ENCODE measurements around the gene CELF2. TPM values are rescaled to one million over a fixed set of nuclear protein-coding genes. Genes with fewer than 3 reads are reported as not detected.

Gene CELF2
- total and polyA plus RNA-seq, 2 donors from 2014 or later = 1.7 to 39.2 TPM

DNA sequence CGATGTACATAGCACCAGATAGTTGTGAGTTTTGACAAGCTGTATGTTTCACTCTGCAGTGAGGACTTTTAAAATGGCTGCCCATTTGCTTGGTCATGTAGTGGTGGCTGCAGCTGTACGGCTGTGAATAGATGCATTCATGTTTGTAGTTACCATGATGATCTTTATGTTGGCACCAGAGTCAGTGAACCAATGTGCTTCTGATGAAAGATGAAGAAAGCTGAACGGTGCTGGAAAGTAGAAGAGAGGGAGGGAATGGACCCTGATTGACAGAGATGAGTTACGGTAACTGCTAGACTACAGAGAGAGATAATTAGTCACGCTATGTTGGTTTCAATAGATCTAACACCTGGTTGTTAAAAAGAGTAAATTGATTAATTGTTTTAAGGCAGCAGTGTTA, 256.8 kb downstream of the CELF2 start:
- TF ChIP-seq, protein P1, sequence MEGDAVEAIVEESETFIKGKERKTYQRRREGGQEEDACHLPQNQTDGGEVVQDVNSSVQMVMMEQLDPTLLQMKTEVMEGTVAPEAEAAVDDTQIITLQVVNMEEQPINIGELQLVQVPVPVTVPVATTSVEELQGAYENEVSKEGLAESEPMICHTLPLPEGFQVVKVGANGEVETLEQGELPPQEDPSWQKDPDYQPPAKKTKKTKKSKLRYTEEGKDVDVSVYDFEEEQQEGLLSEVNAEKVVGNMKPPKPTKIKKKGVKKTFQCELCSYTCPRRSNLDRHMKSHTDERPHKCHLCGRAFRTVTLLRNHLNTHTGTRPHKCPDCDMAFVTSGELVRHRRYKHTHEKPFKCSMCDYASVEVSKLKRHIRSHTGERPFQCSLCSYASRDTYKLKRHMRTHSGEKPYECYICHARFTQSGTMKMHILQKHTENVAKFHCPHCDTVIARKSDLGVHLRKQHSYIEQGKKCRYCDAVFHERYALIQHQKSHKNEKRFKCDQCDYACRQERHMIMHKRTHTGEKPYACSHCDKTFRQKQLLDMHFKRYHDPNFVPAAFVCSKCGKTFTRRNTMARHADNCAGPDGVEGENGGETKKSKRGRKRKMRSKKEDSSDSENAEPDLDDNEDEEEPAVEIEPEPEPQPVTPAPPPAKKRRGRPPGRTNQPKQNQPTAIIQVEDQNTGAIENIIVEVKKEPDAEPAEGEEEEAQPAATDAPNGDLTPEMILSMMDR (IDR thresholded peaks at IDR 0.05; ENCODE audit: borderline replicate concordance, extremely low read depth, insufficient read depth) = no peak
- no peak for FAIRE-seq
- peak in 2 of 5 donors; percentile 22 to 30 for DNase-seq
- Histone ChIP-seq H3K36me3 (ENCODE audit: control insufficient read depth in 2 of 3, insufficient read depth in 3 of 3, low read length in 3 of 3) (no peaks in the 10 kb centered on the region), H3K27me3 (ENCODE audit: control insufficient read depth, insufficient read depth, low read length) (peaks cover 5% of the 10 kb centered on the region), H3K27ac (ENCODE audit: low read depth in 2 of 2, low read length in 2 of 2) (no peak overlapping the region), H3K9me3 (ENCODE audit: control insufficient read depth in 2 of 3, insufficient read depth in 1 of 3, low read length in 3 of 3) (no peaks in the 10 kb centered on the region), H3K4me1 (ENCODE audit: control insufficient read depth in 2 of 3, insufficient read depth in 2 of 3, low read depth in 1 of 3, low read length in 3 of 3) (no peaks in the 10 kb centered on the region), H3K9ac (ENCODE audit: low read length in 3 of 3) (no peak overlapping the region), H3K4me3 (ENCODE audit: low read length in 3 of 3) (no peak overlapping the region)
- intact Hi-C loops (cut with DNase I) = no loop called here

DNA sequence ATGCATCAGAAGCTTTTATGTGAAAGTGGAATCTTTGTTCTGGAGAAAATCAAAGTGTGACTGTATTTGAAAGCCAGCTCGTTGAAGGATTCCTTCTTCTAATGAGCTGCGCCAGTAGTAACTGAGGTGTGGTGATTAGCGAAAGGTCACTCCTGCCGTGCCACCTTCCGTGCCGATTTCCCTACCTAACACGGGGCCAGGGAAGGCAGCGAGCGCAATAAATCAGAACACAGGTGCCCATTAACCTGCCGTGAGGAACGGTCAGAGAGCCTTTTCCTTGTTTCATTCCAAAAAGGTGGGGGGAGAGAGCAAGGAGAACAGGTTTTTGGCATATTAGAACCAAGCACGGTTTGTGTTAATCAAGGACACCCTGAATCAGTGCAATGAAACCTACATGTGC, 258.0 kb downstream of the CELF2 start:
- no peak overlapping the region for H3K4me3 ChIP-seq (ENCODE audit: low read length in 3 of 3)
- DNase-seq (peak in 3 of 5 donors; percentile 47 to 57 (median 50)), FAIRE-seq (no peak)
- H3K4me1 ChIP-seq (ENCODE audit: control insufficient read depth in 2 of 3, insufficient read depth in 2 of 3, low read depth in 1 of 3, low read length in 3 of 3) = no peaks in the 10 kb centered on the region
- intact Hi-C loops (cut with DNase I) = no loop called here
- no peak overlapping the region for H3K27ac ChIP-seq (ENCODE audit: low read depth in 2 of 2, low read length in 2 of 2)
- H3K27me3 ChIP-seq (ENCODE audit: control insufficient read depth, insufficient read depth, low read length) = no peaks in the 10 kb centered on the region
- TF ChIP-seq, protein P1 (IDR thresholded peaks at IDR 0.05; ENCODE audit: borderline replicate concordance, extremely low read depth, insufficient read depth) = no peak
- H3K9me3 ChIP-seq (ENCODE audit: control insufficient read depth in 2 of 3, insufficient read depth in 1 of 3, low read length in 3 of 3) = no peaks in the 10 kb centered on the region
- H3K9ac ChIP-seq (ENCODE audit: low read length in 3 of 3) = no peak overlapping the region
- no peaks in the 10 kb centered on the region for H3K36me3 ChIP-seq (ENCODE audit: control insufficient read depth in 2 of 3, insufficient read depth in 3 of 3, low read length in 3 of 3)

DNA sequence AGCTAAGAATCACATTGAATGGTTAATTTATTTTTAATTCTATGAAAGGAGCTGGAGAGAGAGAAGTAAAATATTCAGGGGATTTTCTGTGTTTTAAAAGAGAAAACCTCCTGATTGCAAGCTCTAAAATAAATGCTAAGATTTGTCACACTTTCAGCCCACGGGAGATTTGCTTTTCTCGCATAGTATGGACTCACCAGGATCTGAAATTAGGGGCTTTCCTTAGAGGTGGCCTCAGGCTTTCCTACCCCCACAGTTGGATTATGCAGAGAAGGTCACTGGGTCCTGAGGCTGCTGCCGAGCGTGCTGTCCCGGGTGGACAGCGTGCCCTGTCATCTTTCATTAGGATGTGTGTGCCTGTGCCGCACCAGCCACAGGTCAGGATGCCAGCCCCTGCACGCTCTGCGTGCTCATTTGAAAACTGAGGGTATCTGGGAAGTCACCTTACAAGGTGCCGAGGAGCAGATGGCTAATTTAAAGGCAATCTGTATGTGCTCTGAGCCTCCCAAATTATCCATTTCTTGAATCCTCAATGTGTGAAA, 258.8 kb downstream of the CELF2 start:
- H3K27ac ChIP-seq (ENCODE audit: low read depth in 2 of 2, low read length in 2 of 2) = no peak overlapping the region
- DNase-seq (no peak), FAIRE-seq (no peak)
- H3K36me3 ChIP-seq (ENCODE audit: control insufficient read depth in 2 of 3, insufficient read depth in 3 of 3, low read length in 3 of 3) = no peaks in the 10 kb centered on the region
- H3K27me3 ChIP-seq (ENCODE audit: control insufficient read depth, insufficient read depth, low read length) = no peaks in the 10 kb centered on the region
- intact Hi-C loops (cut with DNase I) = no loop called here
- H3K9me3 ChIP-seq (ENCODE audit: control insufficient read depth in 2 of 3, insufficient read depth in 1 of 3, low read length in 3 of 3) = no peaks in the 10 kb centered on the region
- H3K9ac ChIP-seq (ENCODE audit: low read length in 3 of 3) = no peak overlapping the region
- TF ChIP-seq, protein P1 (IDR thresholded peaks at IDR 0.05; ENCODE audit: borderline replicate concordance, extremely low read depth, insufficient read depth) = no peak
- H3K4me3 ChIP-seq (ENCODE audit: low read length in 3 of 3) = no peak overlapping the region
- H3K4me1 ChIP-seq (ENCODE audit: control insufficient read depth in 2 of 3, insufficient read depth in 2 of 3, low read depth in 1 of 3, low read length in 3 of 3) = no peaks in the 10 kb centered on the region

DNA sequence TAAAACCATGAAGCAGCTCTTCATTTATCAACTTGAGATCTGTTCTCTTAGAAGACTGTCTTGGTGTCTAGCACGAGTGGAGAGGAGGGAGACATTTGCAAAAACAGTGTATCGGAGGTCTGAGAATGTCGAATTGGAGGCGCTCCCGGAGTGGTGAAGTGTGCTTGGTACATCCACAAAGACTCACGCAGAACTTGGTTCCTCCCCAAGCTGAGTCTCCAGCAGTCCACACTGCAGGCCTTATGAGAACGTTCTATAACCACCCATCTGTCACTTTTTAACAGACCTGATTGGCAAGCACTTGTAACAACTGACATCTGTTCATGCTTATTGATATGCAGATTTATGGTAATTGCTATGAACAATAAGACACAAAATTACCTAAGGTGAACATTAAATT, 261.6 kb downstream of the CELF2 start:
- TF ChIP-seq, protein P1 (IDR thresholded peaks at IDR 0.05; ENCODE audit: borderline replicate concordance, extremely low read depth, insufficient read depth) = no peak
- no peak overlapping the region for H3K9ac ChIP-seq (ENCODE audit: low read length in 3 of 3)
- FAIRE-seq (no peak), DNase-seq (no peak)
- no peaks in the 10 kb centered on the region for H3K9me3 ChIP-seq (ENCODE audit: control insufficient read depth in 2 of 3, insufficient read depth in 1 of 3, low read length in 3 of 3)
- no peak overlapping the region for H3K4me3 ChIP-seq (ENCODE audit: low read length in 3 of 3)
- H3K36me3 ChIP-seq (ENCODE audit: control insufficient read depth in 2 of 3, insufficient read depth in 3 of 3, low read length in 3 of 3) = no peaks in the 10 kb centered on the region
- intact Hi-C loops (cut with DNase I) = no loop called here
- H3K27ac ChIP-seq (ENCODE audit: low read depth in 2 of 2, low read length in 2 of 2) = no peak overlapping the region
- H3K27me3 ChIP-seq (ENCODE audit: control insufficient read depth, insufficient read depth, low read length) = no peaks in the 10 kb centered on the region
- H3K4me1 ChIP-seq (ENCODE audit: control insufficient read depth in 2 of 3, insufficient read depth in 2 of 3, low read depth in 1 of 3, low read length in 3 of 3) = no peaks in the 10 kb centered on the region

All from kidney (tissue), 14 donors.